Endothelial cell of umbilical vein (primary cell): ENCODE measurements around the gene ADCYAP1R1. TPM values are rescaled to one million over a fixed set of nuclear protein-coding genes. Genes with fewer than 3 reads are reported as not detected.

Experiments
- BruUV-seq: library from RNA; stranded (reverse); fragments of 400-500 nt; replicated peaks from 2 replicates; lab custom pipeline; 2021; lab: Mats Ljungman, UMichigan
- CTCF ChIA-PET: fragments of 300-600, 350-600 bp; sonication (Branson Sonifier 250); formaldehyde crosslinking; loops from one replicate; lab custom pipeline; 2021; ENCODE audit warnings: antibody characterized with exemption, inconsistent platforms; lab: Charles Lee
- POLR2A ChIA-PET: fragments of 300-600, 350-600 bp; sonication (Branson Sonifier 250); formaldehyde crosslinking; loops from one replicate; lab custom pipeline; 2021; ENCODE audit warnings: antibody characterized with exemption, inconsistent platforms; lab: Charles Lee
- DNase-seq: peaks from one replicate; pipeline ENCODE4 v3.0.0-alpha.2; 2011; ENCODE audit warnings: low read depth, low spot score
- FAIRE-seq: peaks from 2 replicates; lab custom pipeline; 2011; peaks lifted over from hg19 to GRCh38; lab: Jason Lieb, UNC
- H2AFZ ChIP-seq: 2 replicates; pipeline ENCODE4 v1.6.0; 2012; ENCODE audit warnings: low read depth, low read length, control low read depth, inconsistent platforms
- H3K27ac ChIP-seq: 2 replicates; pipeline ENCODE4 v1.5.1; 2011; ENCODE audit warnings: low read depth, mild to moderate bottlenecking, control low read depth, low read length, moderate library complexity; ENCODE audit not compliant: insufficient read depth
- H3K27me3 ChIP-seq, 2 experiments: 2 replicates each; pipeline versions ENCODE4 v1.6.0 to v1.6.1; 2011; ENCODE audit warnings: low read length in 2 of 2, mixed read lengths in 1 of 2; ENCODE audit not compliant: control insufficient read depth in 2 of 2, insufficient read depth in 2 of 2
- H3K36me3 ChIP-seq, 2 experiments: 2 replicates in 1 of 2; 3 replicates in 1 of 2; pipeline ENCODE4 v1.5.1; 2011; ENCODE audit warnings: low read length in 2 of 2, mild to moderate bottlenecking in 1 of 2, moderate library complexity in 1 of 2; ENCODE audit not compliant: control insufficient read depth in 2 of 2, insufficient read depth in 2 of 2; ENCODE audit errors: extremely low read depth in 1 of 2
- H3K4me1 ChIP-seq: 3 replicates; pipeline ENCODE4 v1.5.1; 2011; ENCODE audit warnings: mild to moderate bottlenecking, low read length; ENCODE audit not compliant: control insufficient read depth, insufficient read depth; ENCODE audit errors: extremely low read depth
- H3K4me2 ChIP-seq: 2 replicates; pipeline ENCODE4 v1.6.1; 2011; ENCODE audit warnings: low read length, control low read depth, mixed read lengths; ENCODE audit not compliant: insufficient read depth
- H3K4me3 ChIP-seq, 3 experiments: fragments of 200-600 bp in 1 of 3; sonication (generic), shearing (Covaris generic) in 1 of 3; replicated peaks in 1 of 3; 2 replicates each; pipeline ENCODE4 v1.5.1; 2011 to 2016; ENCODE audit warnings: control low read depth in 3 of 3, low read length in 3 of 3, mild to moderate bottlenecking in 2 of 3, inconsistent platforms in 1 of 3, low read depth in 1 of 3, moderate library complexity in 1 of 3; ENCODE audit not compliant: insufficient read depth in 1 of 3
- H3K79me2 ChIP-seq: 2 replicates; pipeline ENCODE4 v1.6.0; 2012; ENCODE audit warnings: low read length, inconsistent platforms; ENCODE audit not compliant: control insufficient read depth, insufficient read depth
- H3K9ac ChIP-seq: replicated peaks from 2 replicates; pipeline ENCODE3; 2011; ENCODE audit warnings: low read length, control low read depth; ENCODE audit not compliant: insufficient read depth; ENCODE audit errors: extremely low read depth
- H3K9me1 ChIP-seq: replicated peaks from 3 replicates; pipeline ENCODE4 v1.6.0; 2011; ENCODE audit warnings: mild to moderate bottlenecking, low read length; ENCODE audit not compliant: control insufficient read depth, insufficient read depth; ENCODE audit errors: extremely low read depth
- H3K9me3 ChIP-seq: replicated peaks from 2 replicates; pipeline ENCODE4 v1.5.1; 2012; ENCODE audit warnings: low read length, inconsistent platforms; ENCODE audit not compliant: control insufficient read depth, insufficient read depth
- H4K20me1 ChIP-seq: replicated peaks from 2 replicates; pipeline ENCODE3; 2011; ENCODE audit warnings: mild to moderate bottlenecking, low read length; ENCODE audit not compliant: control insufficient read depth, insufficient read depth; ENCODE audit errors: extremely low read depth
- CTCF ChIP-seq, 2 donors: IDR thresholded peaks; 1 replicate in 1 of 2; 2 replicates in 1 of 2; pipeline ENCODE4 v1.5.1; 2011; ENCODE audit warnings: low read length in 2 of 2, mild to moderate bottlenecking in 2 of 2, moderate library complexity in 2 of 2, control low read depth in 1 of 2, inconsistent platforms in 1 of 2, low read depth in 1 of 2; ENCODE audit not compliant: insufficient read depth in 1 of 2; ENCODE audit errors: extremely low read depth in 1 of 2
- EZH2 ChIP-seq: IDR thresholded peaks from 2 replicates; pipeline ENCODE4 v1.6.1; 2012; ENCODE audit warnings: borderline replicate concordance, low read depth, mild to moderate bottlenecking, moderate library complexity, low read length, inconsistent platforms; ENCODE audit not compliant: severe bottlenecking
- FOS ChIP-seq: IDR thresholded peaks from 2 replicates; pipeline ENCODE4 v1.6.1; 2011; ENCODE audit warnings: mild to moderate bottlenecking, low read length, moderate library complexity, borderline replicate concordance; ENCODE audit not compliant: insufficient read depth
- GATA2 ChIP-seq: IDR thresholded peaks from 2 replicates; pipeline ENCODE4 v1.7.0; 2011; ENCODE audit warnings: low read depth, mild to moderate bottlenecking, moderate library complexity, mixed read lengths, low read length; ENCODE audit not compliant: insufficient read length, insufficient read depth
- JUN ChIP-seq: IDR thresholded peaks from 2 replicates; pipeline ENCODE4 v1.6.1; 2011; ENCODE audit warnings: borderline replicate concordance, low read depth; ENCODE audit not compliant: insufficient read length, insufficient read depth
- MAX ChIP-seq: IDR thresholded peaks from 2 replicates; pipeline ENCODE4 v1.6.1; 2011; ENCODE audit not compliant: insufficient read depth, insufficient read length
- MYC ChIP-seq: IDR thresholded peaks from one replicate; pipeline ENCODE4 v1.6.1; 2011; ENCODE audit warnings: mild to moderate bottlenecking, low read depth, low read length
- POLR2A ChIP-seq: IDR thresholded peaks from 2 replicates; pipeline ENCODE4 v1.6.1; 2012; ENCODE audit warnings: low read depth, mild to moderate bottlenecking, control low read depth, low read length
- POLR2AphosphoS5 ChIP-seq: IDR thresholded peaks from 2 replicates; pipeline ENCODE4 v1.6.1; 2012; ENCODE audit warnings: low read depth, mild to moderate bottlenecking, control low read depth, low read length, moderate library complexity; ENCODE audit not compliant: insufficient read depth
- dilution Hi-C: fragments of 300-500 bp; cut with MboI; formaldehyde crosslinking; loops from one replicate; pipeline ENCODE4 v1.15.0; 2019; ENCODE audit warnings: low sequenced_read_pairs; ENCODE audit not compliant: extremely low pct_ligation_motif_present
- intact Hi-C: fragments of 100-400 bp; cut with micrococcal nuclease; formaldehyde crosslinking; loops from one replicate; pipeline ENCODE4 v1.10.0; 2022
- polyA plus RNA-seq, 4 experiments: library from polyadenylated mRNA; depleted of rRNA in 3 of 4; stranded (reverse) in 3 of 4; unstranded in 1 of 4; fragments of >200 nt; gene quantifications; 2 replicates each; pipeline versions ENCODE4 v1.2.1 to v1.2.3, GENCODE V29; 2011 to 2012; ENCODE audit warnings: missing spikeins in 1 of 4
- total RNA-seq: library from RNA; stranded (reverse); gene quantifications from 2 replicates; pipeline ENCODE4 v1.2.3, GENCODE V29; 2021

Gene ADCYAP1R1
- total and polyA plus RNA-seq, 2 donors (not counting 3 experiments of a cell fraction or from before 2014, with no cell fraction given) = 0.04 TPM; not detected in 1

- intact Hi-C loops = no loop called here
- Histone ChIP-seq H3K9me1 (no peaks in the 10 kb centered on the region), H3K4me2 (no peak overlapping the region), H3K4me1 (no peaks in the 10 kb centered on the region), H2AFZ (no peak overlapping the region), H3K9me3 (no peaks in the 10 kb centered on the region), H3K4me3 (no peak overlapping the region), H3K79me2 (no peaks in the 10 kb centered on the region), H3K36me3 (no peaks in the 10 kb centered on the region), H3K9ac (no peak overlapping the region), H3K27ac (no peak overlapping the region), H4K20me1 (no peaks in the 10 kb centered on the region), H3K27me3 (no peaks in the 10 kb centered on the region)
- TF ChIP-seq FOS = no peak
- no peak for TF ChIP-seq CTCF (IDR thresholded peaks at IDR 0.05; ENCODE audit: extremely low read depth in 1 of 2, insufficient read depth in 1 of 2, low read depth in 1 of 2, low read length in 2 of 2)
- no peak for TF ChIP-seq GATA2
- TF ChIP-seq MAX = no peak
- no peak for TF ChIP-seq JUN
- TF ChIP-seq POLR2AphosphoS5 = no peak
- TF ChIP-seq POLR2A = no peak
- no peak for TF ChIP-seq EZH2
- no peak for TF ChIP-seq MYC
- CTCF ChIA-PET = interaction anchor here (1.2 to 4.4 kb wide), 6 partner anchors 10 to 123 kb away, joined by 3 to 28 read pairs (median 4); no protein-coding TSS in a partner anchor
- POLR2A ChIA-PET = no interaction called here
- dilution Hi-C loops = no loop called here
- no TSS peak for BruUV-seq
- DNase-seq (no peak), FAIRE-seq (no peak)
Observed at GRCh38 chr7:31106303-31107105, 54.4 kb downstream of the ADCYAP1R1 start.
